ENCODE results near the gene MTHFD1L. TPM values are rescaled to one million over a fixed set of nuclear protein-coding genes. Genes with fewer than 3 reads are reported as not detected.

The MTHFD1L gene
- total and polyA plus RNA-seq, 9 of the 15 experiments (the other 6 are each of a cell fraction or from before 2014, with no cell fraction given): 20.9 to 128 (median 61.0) TPM

- TF ChIP-seq CREB5 (CRISPR knock-in tag; IDR thresholded peaks at IDR 0.05) (no peak), CBFA2T3 (IDR thresholded peaks at IDR 0.05) (no peak), ZNF3 (CRISPR knock-in tag; IDR thresholded peaks at IDR 0.05) (no peak)
Observed at GRCh38 chr6:151027295-151027747, 161.8 kb downstream of the MTHFD1L start (continued).

GRCh38 chr6:151027936-151028838 lies 162.7 kb downstream of the MTHFD1L start:
- Histone ChIP-seq H3K9me3 (replicated peaks; ENCODE audit: control insufficient read depth, insufficient read depth, low read depth, low read length) (no peaks in the 10 kb centered on the region), H3K27ac (ENCODE audit: extremely low read depth, low read depth, low read length) (no peak overlapping the region), H3K9ac (ENCODE audit: insufficient read depth in 1 of 2, low read depth in 2 of 2, low read length in 2 of 2) (no peak overlapping the region), H3K4me2 (ENCODE audit: insufficient read depth, low read length) (no peak overlapping the region), H3K36me3 (ENCODE audit: control insufficient read depth, insufficient read depth, low read length) (peaks cover 23% of the 10 kb centered on the region; the same call in 2 of the 3 replicates), H3K4me1 (replicated peaks in 1 of 2; ENCODE audit: control insufficient read depth in 2 of 2, insufficient read depth in 2 of 2, low read length in 2 of 2) (no peaks in the 10 kb centered on the region), H3K9me1 (ENCODE audit: control insufficient read depth, insufficient read depth, low read length) (no peaks in the 10 kb centered on the region), H3K4me3 (no peak overlapping the region), H2AFZ (ENCODE audit: low read depth, low read length) (no peak overlapping the region), H3K79me2 (ENCODE audit: control insufficient read depth, insufficient read depth, low read length) (no peaks in the 10 kb centered on the region), H3K27me3 (ENCODE audit: control insufficient read depth in 2 of 2, insufficient read depth in 2 of 2, low read length in 2 of 2) (no peaks in the 10 kb centered on the region), H4K20me1 (replicated peaks; ENCODE audit: control insufficient read depth, insufficient read depth, low read length) (no peaks in the 10 kb centered on the region)
- BruUV-seq (replicated peaks): no TSS peak
- FAIRE-seq: no peak
- intact Hi-C loops (cut with micrococcal nuclease): no loop called here
- ATAC-seq: peak; percentile 26; the same call in 1 of the 3 replicates
- no peak for DNase-seq (ENCODE audit: extremely low read depth in 1 of 4, low spot score in 3 of 4)
- ChIA-PET POLR2A (interaction anchor here (1.0 kb wide), 1 partner anchor 13 kb away, joined by 4 read pairs; no protein-coding TSS in a partner anchor), CTCF (ENCODE audit: low intra/inter-chr PET ratio) (interaction anchor here (0.6 kb wide), 1 partner anchor 136 kb away, joined by 3 read pairs; no protein-coding TSS in a partner anchor)
- WGBS (ENCODE audit: insufficient coverage, low coverage, missing lambda C conversion rate): 93% methylated on average over 15 of the region's 15 CpGs
- in situ Hi-C loops (cut with MboI): no loop called here
- no peak for TF ChIP-seq PHF8 (IDR thresholded peaks at IDR 0.05; ENCODE audit: borderline replicate concordance, low read length)
- TF ChIP-seq HOMEZ (CRISPR knock-in tag; IDR thresholded peaks at IDR 0.05): no peak
- no peak for TF ChIP-seq LCOR (CRISPR knock-in tag; IDR thresholded peaks at IDR 0.05)
- no peak for TF ChIP-seq CBX8 (IDR thresholded peaks at IDR 0.05; ENCODE audit: borderline replicate concordance, extremely low read depth, low read depth, low read length, poor library complexity, severe bottlenecking)
- no peak for TF ChIP-seq CREB1 (IDR thresholded peaks at IDR 0.05)
- TF ChIP-seq CREB1 (CRISPR knock-in tag; IDR thresholded peaks at IDR 0.05): no peak
- no peak for TF ChIP-seq KLF1 (tag; IDR thresholded peaks at IDR 0.05)
- TF ChIP-seq GMEB1 (CRISPR knock-in tag; IDR thresholded peaks at IDR 0.05): no peak
- TF ChIP-seq HNRNPL (IDR thresholded peaks at IDR 0.05; ENCODE audit: low read depth, low read length): no peak
- no peak for TF ChIP-seq ZBTB8A (IDR thresholded peaks at IDR 0.05; ENCODE audit: partially characterized antibody)
- no peak for TF ChIP-seq ARHGAP35 (IDR thresholded peaks at IDR 0.05; ENCODE audit: partially characterized antibody)
- no peak for TF ChIP-seq ZFP1 (CRISPR knock-in tag; IDR thresholded peaks at IDR 0.05)

All from K562 (cell line).